Measurements from ENCODE around the gene HRH2. TPM values are rescaled to one million over a fixed set of nuclear protein-coding genes. Genes with fewer than 3 reads are reported as not detected.

The HRH2 gene
- total and polyA plus RNA-seq, 9 of the 15 experiments (the other 6 are each of a cell fraction or from before 2014, with no cell fraction given): 0.04 TPM; not detected in 8

GRCh38 chr5:175696139-175696854, 38.4 kb downstream of the HRH2 start:
- ChIA-PET CTCF (ENCODE audit: low intra/inter-chr PET ratio) (no interaction called here), POLR2A (no interaction called here)
- peaks cover 4 to 5% of the 10 kb centered on the region in 2 experiments; a peak in 3 of 5 replicates for H3K4me1 ChIP-seq (replicated peaks in 1 of 2; ENCODE audit: control insufficient read depth in 2 of 2, insufficient read depth in 2 of 2, low read length in 2 of 2)
- in situ Hi-C loops (cut with MboI): loop anchor here (5.0 kb wide), 1 partner anchor 159 kb away; no protein-coding TSS in a partner anchor
- no peak overlapping the region for H3K4me3 ChIP-seq
- FAIRE-seq (no peak), ATAC-seq (peak; percentile 87), DNase-seq (ENCODE audit: extremely low read depth in 1 of 4, low spot score in 3 of 4) (peak; percentile 64 to 84 (median 73))
- H3K27me3 ChIP-seq (ENCODE audit: control insufficient read depth in 2 of 2, insufficient read depth in 2 of 2, low read length in 2 of 2): peaks cover 18 to 47% of the 10 kb centered on the region in 2 experiments; a peak in 4 of 5 replicates
- peak overlapping the region; percentile 71 for H2AFZ ChIP-seq (ENCODE audit: low read depth, low read length)
- no peaks in the 10 kb centered on the region for H3K9me3 ChIP-seq (replicated peaks; ENCODE audit: control insufficient read depth, insufficient read depth, low read depth, low read length)
- intact Hi-C loops (cut with micrococcal nuclease): loop anchor here (1.0 kb wide), 1 partner anchor 162 kb away; no protein-coding TSS in a partner anchor
- no peak overlapping the region for H3K9ac ChIP-seq (ENCODE audit: insufficient read depth in 1 of 2, low read depth in 2 of 2, low read length in 2 of 2)
- H4K20me1 ChIP-seq (replicated peaks; ENCODE audit: control insufficient read depth, insufficient read depth, low read length): no peaks in the 10 kb centered on the region
- no TSS peak for BruUV-seq (replicated peaks)
- peaks cover 3% of the 10 kb centered on the region for H3K9me1 ChIP-seq (ENCODE audit: control insufficient read depth, insufficient read depth, low read length)
- no peaks in the 10 kb centered on the region for H3K79me2 ChIP-seq (ENCODE audit: control insufficient read depth, insufficient read depth, low read length)
- H3K4me2 ChIP-seq (ENCODE audit: insufficient read depth, low read length): peak overlapping the region; percentile 39; the same call in 1 of the 2 replicates
- 25% methylated on average over 16 of the region's 16 CpGs for WGBS (ENCODE audit: insufficient coverage, low coverage, missing lambda C conversion rate)
- H3K36me3 ChIP-seq (ENCODE audit: control insufficient read depth, insufficient read depth, low read length): no peaks in the 10 kb centered on the region
- H3K27ac ChIP-seq (ENCODE audit: extremely low read depth, low read depth, low read length): no peak overlapping the region
- TF ChIP-seq SPI1 (IDR thresholded peaks at IDR 0.05; ENCODE audit: borderline replicate concordance, low read depth, low read length) (0 out of 2 replicates have a peak, but pooled peaks have one; percentile 27), RAD21 (CRISPR knock-in tag; conservative IDR thresholded peaks at IDR 0.05 in 1 of 2, IDR thresholded peaks at IDR 0.05 in 1 of 2) (peak; percentile 30 to 68), GABPB1 (CRISPR knock-in tag; IDR thresholded peaks at IDR 0.05) (peak; percentile 67; the same call in 1 of the 2 replicates), KLF16 (IDR thresholded peaks at IDR 0.05) (peak; percentile 29; the same call in 1 of the 2 replicates), PHF20 (IDR thresholded peaks at IDR 0.05; ENCODE audit: partially characterized antibody) (no peak), BRD4 (IDR thresholded peaks at IDR 0.05) (no peak), HDGF (IDR thresholded peaks at IDR 0.05) (no peak), ELF1 (tag; IDR thresholded peaks at IDR 0.05) (peak; percentile 64), CAMTA2 (CRISPR knock-in tag; conservative IDR thresholded peaks at IDR 0.05) (no peak), CREM (IDR thresholded peaks at IDR 0.05; ENCODE audit: low read depth) (peak; percentile 40; the same call in 1 of the 2 replicates), ESRRA (IDR thresholded peaks at IDR 0.05; ENCODE audit: borderline replicate concordance, low read depth) (peak; percentile 75; the same call in 1 of the 2 replicates), CEBPZ (IDR thresholded peaks at IDR 0.05; ENCODE audit: borderline replicate concordance, low read depth, low read length) (no peak), LEF1 (IDR thresholded peaks at IDR 0.05) (peak; percentile 33; the same call in 1 of the 2 replicates), CREB5 (CRISPR knock-in tag; IDR thresholded peaks at IDR 0.05) (no peak)
